Panc1 (cell line): ENCODE data around the gene INTS11. TPM values are rescaled to one million over a fixed set of nuclear protein-coding genes. Genes with fewer than 3 reads are reported as not detected.

Experiments used
- ATAC-seq: fragments of 200-7000 bp; cut with Tn5 transposase; 2 replicates; pipeline ENCODE4 v1.9.1; 2020; ENCODE audit warnings: mild to moderate bottlenecking, moderate library complexity
- BruUV-seq: library from RNA; stranded (reverse); fragments of 400-500 nt; replicated peaks from 2 replicates; lab custom pipeline; 2021; lab: Mats Ljungman, UMichigan
- CTCF ChIA-PET: fragments of 300-600 bp; sonication (Branson Sonifier 250); formaldehyde crosslinking; loops from one replicate; lab custom pipeline; 2022; ENCODE audit warnings: antibody characterized with exemption; lab: Charles Lee
- POLR2A ChIA-PET: fragments of 300-600 bp; sonication (Branson Sonifier 250); formaldehyde crosslinking; loops from one replicate; lab custom pipeline; 2022; ENCODE audit warnings: antibody characterized with exemption; lab: Charles Lee
- DNase-seq: peaks from one replicate; pipeline ENCODE4 v3.0.0-alpha.2; 2010; ENCODE audit warnings: low read depth, low spot score
- H3K27ac ChIP-seq: 2 replicates; pipeline ENCODE4 v1.5.1; 2011; ENCODE audit warnings: mild to moderate bottlenecking, low read length, inconsistent platforms
- H3K27me3 ChIP-seq: fragments of 200-500 bp; sonication (Bioruptor generic); 2 replicates; pipeline ENCODE4 v1.6.0; 2014; ENCODE audit warnings: low read length, inconsistent platforms; ENCODE audit not compliant: control insufficient read depth, insufficient read depth
- H3K36me3 ChIP-seq: fragments of 200-500 bp; sonication (Bioruptor generic); 2 replicates; pipeline ENCODE4 v1.5.1; 2014; ENCODE audit warnings: inconsistent platforms, mild to moderate bottlenecking, low read length, moderate library complexity; ENCODE audit not compliant: control insufficient read depth, insufficient read depth
- H3K4me1 ChIP-seq: 2 replicates; pipeline ENCODE4 v1.5.1; 2011; ENCODE audit warnings: inconsistent platforms, mild to moderate bottlenecking, low read length, moderate library complexity; ENCODE audit not compliant: control insufficient read depth, insufficient read depth
- H3K4me3 ChIP-seq, 2 experiments: 2 replicates each; pipeline ENCODE4 v1.5.1; 2011 to 2012; ENCODE audit warnings: low read depth in 2 of 2, low read length in 2 of 2, mild to moderate bottlenecking in 2 of 2, inconsistent platforms in 1 of 2, moderate library complexity in 1 of 2
- H3K9me3 ChIP-seq: fragments of 200-500 bp; sonication (Bioruptor generic); 2 replicates; pipeline ENCODE4 v1.5.1; 2014; ENCODE audit warnings: low read depth, mild to moderate bottlenecking, inconsistent platforms, low read length, moderate library complexity; ENCODE audit not compliant: control insufficient read depth, insufficient read depth
- CTCF ChIP-seq: fragments of 450-650 bp; IDR thresholded peaks from 2 replicates; pipeline ENCODE4 v1.5.1; 2017; ENCODE audit warnings: mild to moderate bottlenecking
- POLR2AphosphoS5 ChIP-seq: IDR thresholded peaks from 2 replicates; pipeline ENCODE4 v1.6.1; 2012; ENCODE audit warnings: mild to moderate bottlenecking, low read depth, low read length, moderate library complexity
- REST ChIP-seq, 2 experiments: IDR thresholded peaks; 2 replicates each; pipeline ENCODE4 v1.6.1; 2011 to 2012; ENCODE audit warnings: low read depth in 2 of 2, control low read depth in 1 of 2, low read length in 1 of 2, mild to moderate bottlenecking in 1 of 2, moderate library complexity in 1 of 2; ENCODE audit not compliant: insufficient read depth in 1 of 2
- SIN3A ChIP-seq: IDR thresholded peaks from 2 replicates; pipeline ENCODE4 v1.6.1; 2012; ENCODE audit warnings: low read depth, mild to moderate bottlenecking, low read length, moderate library complexity, borderline replicate concordance; ENCODE audit not compliant: insufficient read depth
- TCF7L2 ChIP-seq: IDR thresholded peaks from 2 replicates; pipeline ENCODE4 v1.6.1; 2011; ENCODE audit warnings: mild to moderate bottlenecking, low read depth, low read length, inconsistent platforms
- in situ Hi-C: cut with HindIII; loops from 2 replicates; pipeline ENCODE4 v1.10.0; 2016; ENCODE audit warnings: low sequenced_read_pairs, low pct_unique_long_range_greater_than_20kb
- intact Hi-C: fragments of 100-400 bp; cut with micrococcal nuclease; formaldehyde crosslinking; loops from one replicate; pipeline ENCODE4 v1.10.0; 2022; ENCODE audit not compliant: unreplicated experiment
- total RNA-seq: library from RNA; stranded (reverse); gene quantifications from one replicate; pipeline ENCODE4 v1.2.1, GENCODE V29; 2021; ENCODE audit not compliant: unreplicated experiment

The INTS11 gene
- total RNA-seq, 1 experiment from 2014 or later: 114 TPM

- intact Hi-C loops (no loop called here), in situ Hi-C loops (no loop called here)
- ChIA-PET POLR2A (interaction anchor here (0.5 kb wide), 1 partner anchor 387 kb away, joined by 3 read pairs; no protein-coding TSS in a partner anchor), CTCF (no interaction called here)
- Histone ChIP-seq H3K27me3 (no peaks in the 10 kb centered on the region), H3K9me3 (no peaks in the 10 kb centered on the region), H3K27ac (peak overlapping the region; percentile 93), H3K4me1 (peaks cover 55% of the 10 kb centered on the region), H3K4me3 (peak overlapping the region; percentile 74 to 85), H3K36me3 (no peaks in the 10 kb centered on the region; the same call in 1 of the 2 replicates)
- TF ChIP-seq SIN3A: no peak
- no peak for TF ChIP-seq REST (IDR thresholded peaks at IDR 0.05; ENCODE audit: insufficient read depth in 1 of 2, low read depth in 2 of 2, low read length in 1 of 2)
- TF ChIP-seq CTCF: no peak
- no peak for TF ChIP-seq TCF7L2
- TF ChIP-seq POLR2AphosphoS5: no peak
- no TSS peak for BruUV-seq
- DNase-seq (no peak), ATAC-seq (peak; percentile 28)
Measured at GRCh38 chr1:1347663-1348419, 23.4 kb upstream of the INTS11 start.

- peak overlapping the region; percentile 93 for H3K27ac ChIP-seq
- no peak for TF ChIP-seq REST (IDR thresholded peaks at IDR 0.05; ENCODE audit: insufficient read depth in 1 of 2, low read depth in 2 of 2, low read length in 1 of 2)
- TF ChIP-seq POLR2AphosphoS5: no peak
- TF ChIP-seq CTCF: no peak
- no peak for TF ChIP-seq SIN3A
- TF ChIP-seq TCF7L2: no peak
- intact Hi-C loops (no loop called here), in situ Hi-C loops (no loop called here)
- ChIA-PET POLR2A (interaction anchor here (0.5 kb wide), 1 partner anchor 101 kb away, joined by 9 read pairs; no protein-coding TSS in a partner anchor), CTCF (interaction anchor here (1.0 to 2.2 kb wide), 2 partner anchors 16 to 25 kb away, joined by 5 to 8 read pairs; no protein-coding TSS in a partner anchor)
- DNase-seq (no peak), ATAC-seq (no peak)
- no peaks in the 10 kb centered on the region; the same call in 1 of the 2 replicates for H3K36me3 ChIP-seq
- H3K9me3 ChIP-seq: no peaks in the 10 kb centered on the region
- peaks cover 48% of the 10 kb centered on the region for H3K4me1 ChIP-seq
- no TSS peak for BruUV-seq
- no peaks in the 10 kb centered on the region for H3K27me3 ChIP-seq
- H3K4me3 ChIP-seq: peak overlapping the region; percentile 74 to 85
Measured at GRCh38 chr1:1347026-1347595, 22.7 kb upstream of the INTS11 start.
